NK-92 (cell line): ENCODE results near the gene TBL1XR1.

Experiments
- DNase-seq: peaks from one replicate; lab custom pipeline; 2025; ENCODE audit not compliant: unreplicated experiment; lab: John Stamatoyannopoulos, UW

Gene TBL1XR1

DNA sequence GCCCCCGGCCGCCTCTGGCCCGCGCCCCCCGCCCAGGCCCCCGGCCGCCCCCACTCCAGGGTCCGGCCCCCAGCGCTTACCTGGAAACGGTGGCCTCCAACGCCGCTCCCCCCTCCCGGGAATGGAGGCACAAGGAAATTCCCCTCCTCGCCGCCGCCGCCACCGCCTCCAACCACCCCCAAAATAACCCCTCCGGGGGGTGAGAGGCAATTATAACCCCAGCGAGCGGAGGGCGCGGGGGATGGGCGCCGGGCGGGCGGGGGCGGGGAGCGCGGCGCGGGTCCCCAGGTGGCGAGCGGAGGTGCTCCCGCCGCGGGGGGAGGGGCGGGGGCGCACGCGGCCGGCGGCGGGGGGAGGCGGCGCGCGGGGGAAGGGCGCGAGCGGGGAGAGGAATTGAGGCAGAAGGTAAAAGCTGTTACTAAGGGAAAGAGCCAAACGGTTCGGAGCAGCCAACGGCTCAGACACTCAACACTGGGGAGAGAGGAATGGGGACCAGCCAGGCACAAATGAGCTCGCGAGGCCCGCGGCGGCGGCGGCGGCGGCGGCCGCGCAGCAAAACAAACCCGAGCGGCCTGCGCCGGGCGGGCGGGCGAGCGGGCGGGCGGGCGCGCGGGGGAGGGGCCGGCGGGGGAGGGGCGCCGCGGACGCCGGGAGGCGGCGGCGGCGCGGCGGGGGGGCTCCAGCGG lies at the start of gene TBL1XR1:
Gene TBL1XR1 (minus strand): TSS at position 442 of the 686 bp plus-strand sequence. CDS start 132,505 bp downstream, outside the sequence.
- peak; percentile 17 for DNase-seq

DNA sequence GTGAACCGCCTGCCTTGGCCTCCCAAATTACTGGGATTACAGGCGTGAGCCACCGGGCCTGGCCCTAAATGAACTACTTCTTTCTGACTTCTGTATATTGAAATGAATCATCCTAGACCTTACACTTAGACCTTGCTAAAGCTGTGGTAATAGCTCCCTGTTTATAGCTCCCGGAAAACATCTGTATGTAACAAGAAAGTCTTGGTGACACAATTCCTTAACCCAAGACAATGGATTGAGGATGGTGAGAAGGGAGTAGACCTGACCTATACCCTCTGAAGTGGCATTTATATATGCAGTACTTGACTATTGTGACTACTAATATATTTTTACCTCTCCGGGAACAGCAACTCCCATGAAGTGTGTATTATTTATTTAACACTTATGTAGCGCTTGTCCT lies 48.0 kb upstream of the TBL1XR1 start:
- no peak for DNase-seq

DNA sequence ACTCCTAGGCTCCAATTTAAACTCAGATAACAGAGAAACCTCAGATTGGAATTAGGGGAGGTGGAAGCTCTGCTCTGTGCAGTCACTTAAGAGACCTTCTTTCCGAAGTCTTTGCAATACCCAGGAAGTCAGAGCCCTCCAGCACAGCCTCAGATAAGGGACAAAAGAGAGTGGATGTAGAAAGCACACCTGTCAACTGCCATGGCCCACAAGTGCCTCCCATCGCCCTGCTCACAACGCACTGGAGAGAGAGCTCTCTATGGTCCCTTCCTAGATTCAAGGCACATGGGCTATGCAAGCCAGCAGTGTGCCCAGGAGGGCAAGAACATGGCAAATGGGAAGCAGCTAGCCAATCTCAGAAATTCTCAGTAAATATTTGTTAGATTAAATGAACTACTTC lies 47.3 kb upstream of the TBL1XR1 start:
- no peak for DNase-seq

DNA sequence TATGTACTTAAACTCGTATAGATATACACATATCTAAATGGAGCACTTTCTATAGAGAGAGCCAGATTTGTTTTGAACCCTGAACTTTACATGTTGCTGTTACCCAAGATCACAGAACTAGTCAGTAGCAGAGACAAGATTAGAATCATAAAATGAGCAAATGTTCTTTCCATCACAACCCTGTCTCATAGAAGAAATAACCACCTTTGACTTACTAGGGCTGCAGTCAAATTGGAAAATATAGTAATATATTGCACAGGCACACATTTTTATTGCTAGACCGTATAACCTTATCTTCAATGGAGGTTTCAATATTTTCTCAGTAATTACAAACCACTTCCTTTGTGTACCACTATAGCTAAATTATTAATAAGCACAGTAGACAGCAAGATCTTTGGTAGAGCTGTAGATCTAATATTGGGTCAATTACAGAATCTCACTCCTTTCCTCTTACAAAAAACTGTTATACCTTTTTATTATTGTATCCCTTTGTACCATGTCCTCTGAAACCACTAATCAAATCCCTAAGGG lies 41.5 kb upstream of the TBL1XR1 start:
- no peak for DNase-seq

DNA sequence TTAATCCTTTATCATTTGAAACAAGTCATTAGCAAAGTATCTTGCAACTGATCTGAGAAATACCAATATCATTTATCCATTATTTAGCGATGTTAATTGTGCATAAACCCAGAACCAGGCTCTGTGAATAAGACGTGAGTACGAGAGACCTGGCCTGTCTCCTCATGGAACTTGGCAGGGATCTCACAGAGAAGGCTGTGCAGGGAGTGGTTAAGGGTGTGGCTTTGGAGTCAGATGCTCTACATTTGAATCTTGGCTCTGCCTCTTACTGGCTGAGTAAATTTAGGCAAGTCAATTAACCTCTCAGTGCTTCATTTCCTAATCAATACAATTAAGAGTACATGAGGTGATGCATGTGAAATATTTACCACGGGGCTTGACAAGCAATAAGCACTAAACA lies 39.9 kb upstream of the TBL1XR1 start:
- no peak for DNase-seq

DNA sequence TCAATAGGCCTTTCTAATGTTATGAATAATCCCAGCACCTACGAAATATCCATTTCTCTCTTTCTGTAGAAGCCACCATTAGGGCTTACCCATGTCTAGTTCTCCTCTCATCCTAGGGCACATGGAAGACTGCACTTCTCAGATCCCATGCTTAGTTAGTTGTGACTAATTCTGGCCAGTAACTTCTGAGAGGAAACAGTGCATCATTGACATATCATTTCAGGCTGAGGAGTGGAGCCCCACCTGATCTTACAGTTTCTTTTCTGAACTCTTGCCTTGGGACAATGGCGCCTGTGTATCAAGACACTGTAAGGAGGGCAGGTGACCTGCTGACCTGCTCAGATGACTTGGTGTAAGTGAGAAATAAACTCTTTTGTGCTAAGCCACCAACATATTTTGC lies 39.4 kb upstream of the TBL1XR1 start:
- DNase-seq, result no peak

DNA sequence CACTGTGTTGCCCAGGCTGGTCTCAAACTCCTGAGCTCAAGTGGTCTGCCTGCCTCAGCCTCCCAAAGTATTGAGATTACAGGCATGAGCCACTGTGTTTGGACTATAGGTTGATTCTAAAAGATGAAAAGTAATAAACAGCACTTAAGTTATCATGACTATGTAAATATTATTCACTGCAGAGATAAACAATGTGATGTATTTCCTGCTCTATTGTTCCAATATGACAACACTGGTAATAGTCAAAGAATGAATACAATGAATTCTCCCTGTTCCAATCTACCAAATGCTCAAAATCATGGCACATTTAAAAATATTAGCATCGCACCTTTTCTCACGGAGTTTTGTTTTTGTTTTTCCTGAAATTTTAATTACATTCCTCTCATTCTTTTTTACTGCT lies 36.8 kb upstream of the TBL1XR1 start:
- no peak for DNase-seq

DNA sequence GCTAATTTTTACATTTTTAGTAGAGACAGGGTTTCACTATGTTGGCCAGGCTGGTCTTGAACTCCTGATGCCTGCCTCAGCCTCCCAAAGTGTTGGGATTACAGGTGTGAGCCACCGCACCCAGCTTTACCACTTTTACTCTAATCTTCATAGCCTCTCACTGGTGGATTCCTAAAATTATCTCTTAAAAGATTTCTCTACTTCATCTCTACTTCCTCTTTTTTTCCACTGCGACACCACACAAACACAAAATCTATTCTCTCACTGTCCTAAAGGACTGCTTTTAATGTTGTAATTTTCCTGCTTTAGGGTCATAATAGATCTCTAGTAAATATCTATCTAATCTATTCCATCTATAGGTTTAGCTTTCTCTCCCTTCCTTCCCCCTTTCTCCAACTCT lies 34.0 kb upstream of the TBL1XR1 start:
- no peak for DNase-seq

DNA sequence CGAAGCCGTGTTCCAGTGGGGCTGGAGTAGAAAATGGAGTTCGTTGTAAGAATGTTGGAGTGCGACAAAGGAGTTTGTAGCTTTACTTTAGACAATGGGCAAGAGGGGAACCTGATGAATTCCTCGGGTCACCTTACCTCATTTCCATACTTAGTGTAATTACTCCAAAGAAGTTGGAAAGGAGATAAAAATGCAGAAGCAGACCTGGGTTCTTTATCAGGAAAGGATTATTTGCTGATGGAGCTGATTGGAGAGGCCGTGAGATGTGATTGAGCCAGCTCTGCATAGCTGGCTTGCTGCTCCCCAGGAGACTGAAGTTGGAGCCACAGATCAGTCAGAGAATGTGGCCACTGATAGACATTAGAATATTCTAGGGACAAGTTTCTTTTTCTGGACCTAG lies 33.4 kb upstream of the TBL1XR1 start:
- DNase-seq, result no peak

DNA sequence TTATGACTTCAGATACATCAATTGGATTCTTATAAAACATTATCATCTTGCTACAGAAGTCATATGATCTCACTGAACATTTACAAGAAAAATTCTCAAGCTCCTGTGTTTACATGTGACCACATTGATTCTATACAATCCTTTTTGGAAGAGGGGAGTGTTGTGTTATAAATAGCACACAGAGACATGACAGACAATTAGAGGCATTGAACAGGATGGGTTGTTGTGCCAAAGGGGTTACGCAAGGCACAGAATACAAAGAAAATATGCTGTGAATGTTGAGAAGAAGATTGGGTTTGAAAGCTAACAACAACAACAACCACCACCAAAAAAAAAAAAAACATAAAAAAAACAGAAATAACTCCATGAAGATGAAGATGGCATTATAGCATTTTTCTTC lies 32.5 kb upstream of the TBL1XR1 start:
- DNase-seq, result no peak

DNA sequence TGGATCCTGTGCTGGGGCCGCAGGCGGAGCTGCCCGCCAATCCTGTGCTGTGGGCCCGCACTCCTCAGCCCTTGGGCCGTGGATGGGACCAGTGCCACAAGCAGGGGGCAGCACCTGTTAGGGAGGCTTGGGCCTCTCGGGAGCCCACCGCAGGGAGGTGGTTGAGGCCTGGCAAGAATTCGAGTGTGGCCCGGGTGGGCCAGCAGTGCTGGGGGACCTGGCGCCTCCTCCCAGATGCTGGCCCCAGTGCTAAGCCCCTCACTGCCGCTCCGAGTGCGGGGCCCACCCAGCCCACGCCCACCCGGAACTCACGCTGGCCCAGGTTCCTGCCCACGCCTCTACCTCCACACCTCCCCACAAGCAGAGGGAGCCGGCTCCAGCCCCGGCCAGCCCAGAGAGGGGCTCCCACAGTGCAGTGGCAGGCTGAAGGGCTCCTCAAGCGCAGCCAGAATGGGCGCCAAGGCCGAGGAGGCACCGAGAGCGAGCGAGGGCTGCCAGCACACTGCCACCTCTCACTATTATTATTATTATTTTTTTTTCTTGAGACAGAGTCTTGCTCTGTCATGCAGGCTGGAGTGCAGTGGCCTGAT lies 31.4 kb upstream of the TBL1XR1 start:
- no peak for DNase-seq

DNA sequence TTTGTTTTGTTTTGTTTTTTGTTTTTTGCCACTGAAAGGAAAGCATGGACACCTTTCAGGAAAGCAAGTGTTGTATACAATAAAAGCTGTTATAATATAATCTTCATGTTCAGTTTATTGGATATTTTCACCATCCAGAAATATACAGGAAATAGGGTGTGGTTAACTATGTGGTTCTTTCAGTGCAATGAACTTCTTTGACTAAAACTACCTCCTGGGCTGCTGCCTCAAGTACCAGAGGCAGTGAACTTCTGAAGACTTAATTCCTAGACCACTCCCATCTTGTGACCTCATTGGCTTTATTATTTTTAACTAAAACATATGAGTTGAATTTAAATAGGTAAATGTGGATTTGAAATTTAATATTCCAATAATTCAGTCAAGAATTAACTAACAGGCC lies 27.1 kb upstream of the TBL1XR1 start:
- no peak for DNase-seq

DNA sequence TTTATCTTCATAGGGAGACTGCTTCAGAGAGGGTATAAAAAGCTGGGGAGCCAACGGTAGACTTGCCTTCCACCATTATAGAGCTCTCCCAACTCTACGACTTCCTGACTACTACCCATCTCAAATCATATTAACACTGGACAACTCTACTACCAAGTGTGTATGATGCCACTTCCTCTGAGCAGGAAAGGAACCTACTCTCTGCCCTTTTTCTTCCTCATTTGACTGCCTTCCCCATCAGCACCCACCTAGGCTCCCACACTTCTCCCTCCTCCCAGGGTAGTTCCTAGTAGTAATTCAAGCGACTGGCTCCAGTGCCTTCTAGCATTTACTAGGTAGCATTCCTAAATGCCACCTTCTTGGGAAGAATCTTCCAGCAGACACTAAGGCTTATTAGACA lies 24.5 kb upstream of the TBL1XR1 start:
- DNase-seq, result no peak

DNA sequence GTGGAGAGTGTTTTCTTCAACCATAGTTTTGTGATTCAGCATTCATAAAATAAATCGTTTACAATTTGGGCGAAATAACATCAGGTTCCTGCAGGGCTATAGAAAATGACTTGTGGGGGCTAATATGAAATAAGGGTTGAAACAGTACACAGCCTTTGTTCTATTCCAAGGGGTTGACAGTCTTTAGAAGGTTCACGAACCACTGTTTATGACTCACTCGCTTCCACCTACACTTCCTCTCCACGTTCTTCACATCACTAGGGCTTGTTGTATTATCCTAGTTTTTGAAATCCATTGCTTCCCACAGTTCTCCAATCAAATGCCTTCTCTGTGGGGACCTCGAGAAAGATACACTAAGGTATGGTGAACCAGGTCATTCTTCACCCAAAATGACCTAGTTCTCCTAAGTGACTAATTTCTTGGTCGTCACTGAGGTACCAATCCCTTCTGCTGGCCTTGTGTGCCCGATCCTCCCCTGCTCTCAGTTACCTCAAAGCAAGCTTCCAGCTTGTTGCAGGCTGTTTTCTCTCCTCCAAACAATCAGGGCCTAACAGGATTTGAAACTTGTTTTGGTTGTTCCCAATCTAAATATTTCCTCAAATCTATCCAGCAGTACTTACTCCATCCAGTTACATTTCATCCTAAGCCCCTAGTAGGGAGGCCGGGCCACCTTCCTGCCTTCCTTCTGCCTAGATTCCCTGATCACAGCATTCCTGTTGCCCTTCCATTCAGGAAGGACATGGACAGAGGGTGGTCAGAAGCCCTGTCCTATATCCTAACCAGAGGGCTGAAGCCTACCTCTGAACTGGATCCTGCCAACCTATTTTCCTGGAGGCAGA lies 23.1 kb upstream of the TBL1XR1 start:
- no peak for DNase-seq

DNA sequence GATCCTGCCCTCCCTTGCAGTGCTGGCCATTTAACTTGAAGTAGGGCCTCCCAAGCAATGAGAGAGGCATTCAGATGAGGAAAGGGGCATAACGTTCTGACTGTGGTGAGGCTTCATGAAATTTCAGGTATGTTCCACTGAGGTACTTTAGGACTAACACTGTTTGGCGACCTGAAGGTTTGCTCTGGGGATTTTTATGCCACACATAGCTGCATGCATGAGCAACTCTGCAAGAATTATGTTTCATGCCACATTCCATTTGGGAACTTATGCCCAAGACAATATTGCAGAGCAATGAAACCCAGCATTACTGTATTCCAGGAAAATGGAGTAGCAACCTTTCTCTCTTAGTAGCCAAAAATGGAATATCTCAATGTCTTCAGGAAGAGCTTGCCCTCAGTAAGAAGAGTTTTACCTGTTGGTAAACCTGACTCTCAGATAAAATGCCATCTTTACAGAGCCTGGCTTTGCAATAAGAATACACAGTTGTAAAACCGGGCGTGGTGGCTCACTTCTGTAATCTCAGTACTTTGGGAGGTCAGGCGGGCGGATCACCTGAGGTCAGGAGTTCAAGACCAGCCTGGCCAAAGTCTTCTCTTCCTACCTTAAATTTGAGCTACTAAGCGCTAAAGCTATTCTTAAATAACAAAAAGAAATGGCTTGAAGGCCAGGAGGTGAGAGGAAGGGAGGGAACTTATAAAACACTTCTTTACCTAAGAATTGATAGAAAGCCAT lies 16.7 kb upstream of the TBL1XR1 start:
- no peak for DNase-seq

DNA sequence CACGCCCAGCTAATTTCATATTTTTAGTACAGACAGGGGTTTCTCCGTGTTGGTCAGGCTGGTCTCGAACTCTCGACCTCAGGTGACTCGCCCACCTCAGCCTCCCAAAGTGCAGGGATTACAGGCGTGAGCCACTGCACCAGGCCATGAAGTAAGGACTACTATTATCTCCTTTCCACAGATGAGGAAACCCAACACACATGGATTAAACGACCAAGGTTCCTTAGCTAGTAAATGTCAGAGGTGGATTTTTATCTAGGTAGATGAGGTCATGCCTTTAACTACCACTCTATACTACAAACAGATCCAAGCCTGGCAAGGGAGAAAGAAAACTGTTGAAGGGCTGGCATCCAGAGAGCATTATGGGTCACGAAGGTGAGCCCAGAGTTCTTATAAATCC lies 15.5 kb upstream of the TBL1XR1 start:
- DNase-seq, result no peak

DNA sequence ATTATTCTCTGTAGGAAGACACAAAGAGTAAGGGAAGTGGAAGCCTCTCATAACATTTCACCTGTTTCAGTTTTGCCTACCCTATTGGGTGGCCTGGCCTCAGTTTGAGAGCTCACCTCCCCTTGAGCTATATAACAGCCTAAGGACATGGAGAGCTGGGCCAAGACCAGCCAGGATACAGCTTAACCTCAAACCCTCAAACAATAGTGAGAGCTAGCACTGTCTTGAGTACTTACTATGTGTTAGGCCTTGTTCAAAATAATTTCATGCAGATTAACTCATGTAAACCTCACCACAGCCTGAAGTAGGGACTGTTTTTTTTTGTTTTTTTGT lies 15.0 kb upstream of the TBL1XR1 start:
- no peak for DNase-seq

DNA sequence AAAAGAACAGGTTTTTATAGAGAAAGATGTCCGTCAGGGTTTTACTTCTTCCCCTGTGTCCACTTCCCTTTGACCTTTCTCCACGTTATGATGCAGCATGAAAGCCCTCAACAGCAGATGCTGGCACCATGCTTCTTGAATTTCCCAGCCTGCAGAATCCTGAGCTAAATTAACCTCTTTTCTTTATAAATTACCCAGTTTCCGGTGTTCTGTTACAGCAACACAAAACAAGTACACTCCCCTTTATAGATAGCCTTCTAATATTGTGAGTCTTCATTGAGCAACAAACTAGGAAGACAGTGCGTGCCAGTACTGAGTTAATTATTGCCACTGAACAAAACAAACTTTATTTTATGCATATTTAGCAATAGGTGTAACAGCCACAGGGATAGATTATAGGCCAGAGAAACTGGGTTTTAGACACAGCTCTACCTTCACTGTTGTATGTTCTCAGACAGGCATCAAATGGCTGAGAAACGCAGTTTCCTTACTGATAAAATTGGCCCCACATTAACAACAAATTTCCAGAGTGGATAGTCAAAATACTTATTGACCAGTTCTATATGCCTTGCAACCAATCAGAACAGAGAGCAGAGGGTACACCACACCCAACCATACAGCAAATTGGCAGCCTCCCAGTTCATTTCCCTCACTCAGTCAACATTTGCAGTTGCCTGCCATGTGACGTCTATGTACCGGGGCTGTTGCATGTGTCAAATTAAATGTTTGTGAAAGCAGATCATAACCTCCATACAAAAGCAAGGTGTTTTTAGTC lies 14.4 kb upstream of the TBL1XR1 start:
- DNase-seq, result no peak

DNA sequence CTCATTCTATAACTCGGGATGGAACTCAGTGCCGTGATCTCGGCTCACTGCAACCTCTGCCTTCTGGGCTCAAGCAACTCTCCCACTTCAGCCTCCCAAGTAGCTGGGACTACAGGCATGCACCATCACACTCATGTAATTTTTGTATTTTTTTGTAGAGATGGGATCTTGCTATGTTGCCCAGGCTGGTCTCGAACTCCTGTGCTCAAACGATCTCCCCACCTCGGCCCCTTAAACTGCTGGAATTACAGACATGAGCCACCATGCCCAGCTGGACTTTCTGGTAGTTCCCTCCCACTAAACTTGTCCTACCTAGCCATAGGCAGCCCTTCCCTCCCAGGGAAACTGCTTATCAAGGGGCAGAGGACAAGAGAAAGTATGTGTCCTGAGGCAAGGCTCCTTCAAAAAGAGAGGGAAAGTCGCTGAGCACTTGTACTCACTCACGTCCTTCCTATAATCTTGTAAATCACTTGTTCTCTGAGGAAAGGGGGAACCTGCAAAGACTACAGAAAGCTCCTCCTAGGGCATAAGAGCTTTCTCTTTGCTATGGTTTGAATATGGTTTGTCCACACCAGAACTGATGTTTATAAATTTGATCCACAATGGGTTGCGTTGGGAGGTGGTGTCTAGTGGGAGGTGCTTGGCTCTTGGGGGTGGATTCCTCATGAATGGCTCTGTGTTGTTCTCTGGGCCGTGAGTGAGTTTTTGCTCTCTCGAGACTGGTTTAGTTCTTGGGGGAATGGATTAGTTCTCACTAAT lies 13.6 kb upstream of the TBL1XR1 start:
- no peak for DNase-seq

DNA sequence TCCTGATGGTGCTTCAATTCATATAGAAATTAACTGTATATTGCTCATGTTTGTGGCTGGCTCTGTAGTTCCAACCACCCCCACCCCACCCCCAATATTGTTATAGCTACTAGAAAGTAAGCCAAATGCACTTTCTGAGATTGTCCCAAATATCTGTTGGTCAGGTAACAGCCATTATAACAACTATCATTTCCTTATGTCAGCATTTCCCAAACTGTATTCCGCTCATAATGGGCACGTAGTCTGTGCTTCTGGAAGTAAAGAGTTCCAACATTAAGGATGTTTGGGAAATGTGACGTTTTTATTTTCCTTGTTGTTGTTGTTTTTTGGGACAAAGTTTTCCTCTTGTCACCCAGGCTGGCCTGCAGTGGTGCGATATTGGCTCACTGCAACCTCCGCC lies 12.2 kb upstream of the TBL1XR1 start:
- no peak for DNase-seq
